D341Med (cell line): ENCODE results near the gene DHX16.
A peak's percentile ranks its signal among the peaks of the same experiment; 100 is the strongest.

Experiments used
- DNase-seq: peaks from one replicate; pipeline ENCODE4 v3.0.0; 2012; ENCODE audit warnings: low spot score

The DHX16 gene

DNA sequence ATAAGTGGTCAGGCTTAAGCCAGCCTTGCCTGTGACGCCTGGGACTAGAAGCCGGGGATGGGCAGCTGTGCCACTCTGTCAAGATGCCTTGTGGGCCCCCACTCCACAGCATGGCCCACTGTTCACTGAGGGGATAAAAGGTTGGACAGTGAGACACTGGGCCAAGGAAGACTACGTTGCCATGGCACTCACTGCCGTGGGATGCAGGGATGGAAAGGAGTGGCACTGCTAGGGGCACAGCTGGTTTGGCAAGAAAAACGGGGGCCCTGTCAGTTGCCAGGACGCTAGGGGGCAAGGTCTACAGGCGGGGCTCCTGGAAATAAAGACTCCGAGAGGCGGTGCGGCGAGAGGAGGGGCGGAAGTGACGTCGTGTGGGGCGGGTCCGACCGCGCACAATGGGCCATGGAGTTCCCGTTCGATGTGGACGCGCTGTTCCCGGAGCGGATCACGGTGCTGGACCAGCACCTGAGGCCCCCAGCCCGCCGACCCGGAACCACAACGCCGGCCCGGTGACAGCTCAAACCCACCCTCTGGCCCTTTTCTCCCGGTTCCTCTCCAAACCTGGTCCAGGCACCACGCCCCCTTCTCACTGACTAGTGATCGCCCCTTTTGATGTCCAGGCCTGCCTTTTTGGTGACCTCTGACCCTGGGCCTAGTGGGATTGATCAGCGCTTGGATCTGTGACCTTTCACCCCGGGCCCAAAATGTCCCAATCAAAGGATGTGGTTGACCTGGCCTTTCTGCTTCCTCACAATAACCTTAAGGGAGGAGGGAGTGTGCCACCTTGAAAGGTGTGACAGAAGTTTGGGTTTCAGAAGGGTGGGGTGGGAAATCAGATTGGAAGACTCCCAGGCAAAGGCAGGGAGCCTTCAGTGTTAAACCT is 46.1 kb downstream of the DHX16 start, which contains the start of gene ATAT1:
Gene ATAT1 (plus strand): TSS at position 391 of the 883 bp plus-strand sequence.
- peak; percentile 94 for DNase-seq

DNA sequence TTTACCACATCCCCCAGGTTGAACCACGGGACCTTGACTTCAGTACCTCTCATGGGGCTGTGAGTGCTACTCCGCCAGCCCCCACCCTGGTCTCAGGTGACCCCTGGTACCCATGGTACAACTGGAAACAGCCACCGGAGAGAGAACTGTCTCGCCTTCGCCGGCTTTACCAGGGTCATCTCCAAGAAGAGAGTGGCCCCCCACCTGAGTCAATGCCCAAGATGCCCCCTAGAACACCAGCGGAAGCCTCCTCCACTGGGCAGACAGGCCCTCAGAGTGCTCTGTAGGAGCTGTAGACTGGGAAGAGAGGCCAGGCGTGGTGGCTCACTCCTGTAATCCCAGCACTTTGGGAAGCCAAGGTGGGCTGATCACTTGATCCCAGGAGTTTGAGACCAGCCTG is 47.3 kb downstream of the DHX16 start:
- DNase-seq: no peak

DNA sequence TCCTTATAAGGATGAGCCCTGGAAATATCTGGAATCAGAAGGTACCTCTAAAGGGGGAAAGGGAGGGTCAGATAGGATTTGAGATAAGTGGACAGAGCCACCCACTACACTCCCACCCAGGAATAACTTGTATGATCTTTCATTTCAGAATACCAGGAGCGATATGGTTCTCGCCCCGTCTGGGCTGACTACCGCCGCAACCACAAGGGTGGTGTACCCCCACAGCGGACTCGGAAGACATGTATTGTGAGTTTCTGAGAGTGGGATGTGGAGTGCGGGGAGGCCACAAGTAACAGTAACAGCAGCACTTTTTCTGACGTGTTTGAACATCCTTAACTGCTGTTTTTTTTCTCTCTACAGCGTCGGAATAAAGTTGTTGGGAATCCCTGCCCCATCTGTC is 53.2 kb downstream of the DHX16 start:
- DNase-seq: no peak

DNA sequence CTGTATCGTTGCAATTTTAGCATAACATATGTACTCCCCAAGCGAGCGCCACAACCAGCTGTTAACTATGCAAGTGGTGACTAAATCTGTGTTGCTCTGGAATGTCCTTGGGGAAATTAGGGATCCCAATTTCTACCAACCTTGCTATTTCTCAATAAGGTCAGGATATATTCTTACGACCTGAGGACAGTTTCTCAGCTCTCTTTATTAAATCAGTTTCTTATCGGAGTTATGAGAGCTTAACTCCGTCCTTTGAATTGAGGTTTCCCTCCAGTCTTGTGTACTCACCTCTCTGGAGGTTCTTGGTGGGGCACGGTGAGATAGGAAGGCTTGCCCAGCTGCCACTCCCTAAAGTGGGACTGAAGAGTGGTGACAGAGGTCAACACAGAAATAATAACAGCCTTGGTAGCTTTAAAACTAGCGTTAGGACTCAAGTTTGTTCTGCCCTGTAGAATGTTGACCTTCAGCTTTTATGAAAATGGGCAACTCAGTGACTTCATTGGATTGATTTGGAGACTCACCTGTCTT is 54.5 kb downstream of the DHX16 start:
- no peak for DNase-seq

DNA sequence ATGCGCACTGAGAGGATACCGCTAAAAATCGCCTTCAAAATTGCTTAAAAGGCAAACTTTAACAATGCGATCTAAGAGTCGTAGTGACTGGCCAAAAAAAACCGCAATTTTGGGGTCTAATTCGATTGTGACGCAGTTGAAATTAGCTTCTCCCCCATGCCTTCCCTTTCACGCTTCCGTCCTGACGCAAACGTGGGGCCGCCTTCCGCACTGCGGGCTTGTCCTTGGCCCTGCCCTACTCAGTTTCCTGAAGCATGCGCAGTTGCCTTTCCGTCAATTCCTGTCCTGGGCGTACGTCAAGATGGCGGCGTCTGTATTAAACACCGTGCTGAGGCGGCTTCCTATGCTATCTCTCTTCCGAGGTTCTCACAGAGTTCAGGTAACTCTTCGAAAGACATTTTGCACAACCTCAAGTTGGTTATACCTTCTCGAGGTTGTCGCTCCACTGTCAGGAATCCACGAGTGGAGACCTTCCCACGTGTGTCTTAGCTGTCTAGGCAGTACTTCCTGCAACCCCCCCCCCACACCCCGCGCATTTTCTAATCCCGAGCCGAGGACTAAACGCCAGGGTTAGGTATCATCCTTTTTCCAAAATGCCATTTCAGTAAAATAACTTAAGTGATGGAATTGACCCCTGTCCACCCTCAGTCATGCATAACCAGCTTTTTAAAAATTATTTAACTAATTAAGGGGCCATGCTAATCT is 55.1 kb downstream of the DHX16 start, which contains the start of gene MRPS18B:
Gene MRPS18B (plus strand): TSS at position 276 of the 705 bp plus-strand sequence. CDS start 26 bp downstream, at position 302.
- DNase-seq: peak; percentile 88

DNA sequence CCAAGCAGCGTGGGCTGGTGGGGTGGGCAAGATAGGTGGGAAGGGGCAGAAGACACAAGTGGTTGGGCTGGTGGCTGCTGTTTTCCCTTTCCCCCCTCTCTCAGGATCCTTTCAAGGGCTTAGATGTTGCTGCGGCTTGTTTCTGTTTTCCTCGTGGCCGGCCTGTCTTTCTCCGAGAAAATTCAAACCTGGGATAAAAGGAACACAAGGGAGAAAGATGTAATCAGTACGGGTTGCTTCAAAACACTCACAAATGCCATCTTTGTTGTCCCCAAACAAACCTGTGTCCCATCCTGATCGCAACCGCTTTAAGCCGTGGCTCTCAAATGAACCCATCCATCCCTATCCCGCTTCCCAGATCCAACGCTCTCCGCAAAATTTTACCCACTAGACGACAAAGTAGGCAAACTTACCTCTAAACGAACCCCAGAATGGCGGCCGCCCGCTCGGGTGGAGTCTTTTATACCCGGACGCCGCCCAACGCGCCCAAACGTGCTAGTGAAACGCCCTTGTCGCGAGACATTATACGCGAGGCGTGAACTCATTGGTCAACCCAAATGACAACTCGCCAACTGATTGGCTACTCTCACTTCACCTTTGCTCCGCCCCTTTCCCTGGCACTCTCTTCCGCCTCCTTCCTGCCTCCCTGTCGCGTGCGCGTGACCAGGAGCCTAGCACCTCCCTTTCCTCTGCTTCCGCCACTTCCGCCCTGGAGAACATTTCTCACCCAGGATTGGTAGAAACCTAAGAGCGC is 55.8 kb downstream of the DHX16 start, which contains the start of gene PPP1R10:
Gene PPP1R10 (minus strand): TSS at position 433 of the 754 bp plus-strand sequence. CDS start 7,299 bp downstream, outside the sequence.
- peak; percentile 88 for DNase-seq

DNA sequence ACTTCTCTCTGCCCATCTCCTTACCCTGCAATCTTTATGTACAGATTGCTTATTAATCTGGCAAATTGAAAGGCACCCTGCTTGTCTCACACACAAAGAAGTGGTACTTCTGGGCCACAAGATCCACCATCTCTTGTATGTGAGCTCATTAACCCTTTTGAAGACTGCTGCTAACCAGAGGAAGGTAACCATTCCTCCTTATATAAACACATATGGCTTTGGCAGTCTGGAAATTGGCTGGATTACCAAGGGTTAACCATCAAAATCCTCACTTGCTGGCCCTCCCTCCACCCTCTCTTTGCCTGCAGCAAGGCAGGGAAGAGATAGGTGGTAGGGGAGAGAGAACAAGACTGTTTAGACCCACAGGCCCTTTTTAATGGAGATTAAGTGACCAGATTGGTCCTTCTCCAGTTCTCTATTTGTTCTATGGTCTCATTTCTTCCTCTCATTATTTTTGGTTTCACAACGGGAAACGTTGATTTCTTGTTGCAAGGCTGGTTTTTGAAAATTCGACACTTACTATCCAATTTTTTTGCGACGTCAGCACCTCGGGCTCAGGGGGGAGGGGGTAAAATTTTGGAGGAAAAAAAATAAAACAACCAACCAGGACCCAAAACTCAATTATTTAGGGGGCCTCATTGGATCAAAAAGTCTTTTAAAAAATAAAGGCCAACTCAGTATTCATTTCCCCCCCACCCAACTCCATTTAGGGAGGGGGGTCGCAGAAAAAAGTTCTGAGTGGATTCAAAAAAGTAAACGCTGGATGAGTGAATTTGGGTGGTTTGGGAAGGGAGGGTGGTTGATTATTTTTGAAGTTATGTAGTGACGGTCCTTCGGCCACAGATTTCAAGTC is 56.6 kb downstream of the DHX16 start:
- DNase-seq: no peak

DNA sequence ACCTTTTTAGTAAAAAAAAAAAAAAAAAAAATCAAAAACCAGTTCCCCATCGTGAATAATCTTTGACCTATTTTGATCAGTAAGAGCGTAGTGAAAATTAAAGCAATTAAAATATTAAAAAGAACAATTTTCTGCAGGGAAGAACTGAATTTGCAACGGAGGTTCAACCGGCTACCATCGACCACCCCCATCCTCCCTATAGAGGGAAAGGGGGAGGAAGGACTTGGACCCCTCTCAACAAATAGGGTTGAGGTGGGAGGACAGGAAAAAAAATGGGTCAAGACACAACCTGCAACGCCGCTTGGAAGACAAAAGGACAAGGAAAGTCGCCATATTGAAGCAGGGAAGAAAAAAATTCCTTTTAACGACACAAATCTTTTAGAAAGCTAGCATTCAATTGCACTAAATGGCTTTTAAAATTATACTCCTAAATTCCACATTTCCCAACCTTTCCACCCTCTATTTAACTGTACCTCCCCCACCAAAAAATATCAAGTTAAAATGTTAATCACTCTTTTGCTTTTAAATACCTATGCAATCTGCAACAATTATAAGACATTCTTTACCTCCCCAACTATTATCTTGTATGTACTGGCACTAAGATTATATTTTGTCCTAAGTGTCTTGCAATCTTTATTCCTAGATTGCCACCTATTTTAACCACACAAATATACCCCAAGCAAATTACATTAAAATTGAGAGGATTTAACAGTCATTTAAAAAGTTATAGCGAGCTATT is 57.4 kb downstream of the DHX16 start:
- DNase-seq: peak; percentile 48

DNA sequence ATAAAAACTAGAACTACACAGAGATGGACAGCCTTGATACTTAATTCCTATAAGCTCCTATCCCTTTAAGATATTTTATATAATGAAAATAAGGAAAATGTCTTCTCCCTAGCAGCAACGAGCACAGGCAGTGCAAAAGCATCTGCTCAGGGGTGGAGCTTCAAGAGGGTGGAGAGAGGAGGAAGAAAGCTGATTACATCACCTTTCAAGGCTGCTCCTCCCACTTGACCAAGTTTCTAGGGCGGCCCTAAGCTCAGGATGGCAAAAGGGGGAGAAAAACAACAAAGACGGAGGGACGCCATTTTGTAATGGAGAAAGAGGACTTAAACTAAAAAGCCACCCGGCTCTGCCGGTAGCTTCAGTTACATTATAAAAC is 58.0 kb downstream of the DHX16 start:
- peak; percentile 85 for DNase-seq

DNA sequence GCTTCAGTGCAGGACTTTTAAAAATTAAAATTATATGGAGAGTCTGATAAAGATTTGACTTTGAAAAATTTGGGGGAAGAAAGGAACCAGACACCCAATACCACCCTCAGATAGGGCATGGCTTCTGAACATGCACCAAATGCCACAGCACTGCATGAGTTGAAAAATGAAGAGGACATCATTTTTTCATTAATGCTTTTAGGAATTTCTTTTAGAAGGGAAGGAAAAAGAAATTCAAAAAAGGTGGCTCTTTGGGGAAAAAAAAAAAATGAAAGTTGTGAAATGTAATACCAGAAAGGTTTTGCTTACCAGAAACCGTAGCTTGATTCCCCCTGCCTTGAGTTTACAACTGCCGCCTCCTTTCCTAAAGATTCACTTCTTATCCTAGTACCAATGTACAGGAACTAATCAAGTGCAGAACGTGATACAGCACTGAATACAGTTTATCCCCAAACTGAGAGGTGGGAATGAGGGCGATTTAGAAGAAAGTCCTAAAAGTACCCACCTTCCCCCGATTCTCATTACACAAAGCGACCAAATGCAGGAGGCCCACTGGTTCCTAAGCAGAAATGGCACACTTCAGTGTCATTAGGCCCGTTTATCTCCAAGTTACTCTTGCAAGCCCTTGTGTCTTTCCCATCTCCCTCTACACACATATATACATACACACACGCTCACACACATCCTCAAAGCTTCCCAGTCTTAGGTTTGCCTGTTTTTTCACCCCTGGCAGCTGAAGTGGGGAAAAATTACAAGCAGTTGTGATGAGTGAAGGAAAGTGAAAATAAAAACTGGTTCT is 58.6 kb downstream of the DHX16 start:
- no peak for DNase-seq

DNA sequence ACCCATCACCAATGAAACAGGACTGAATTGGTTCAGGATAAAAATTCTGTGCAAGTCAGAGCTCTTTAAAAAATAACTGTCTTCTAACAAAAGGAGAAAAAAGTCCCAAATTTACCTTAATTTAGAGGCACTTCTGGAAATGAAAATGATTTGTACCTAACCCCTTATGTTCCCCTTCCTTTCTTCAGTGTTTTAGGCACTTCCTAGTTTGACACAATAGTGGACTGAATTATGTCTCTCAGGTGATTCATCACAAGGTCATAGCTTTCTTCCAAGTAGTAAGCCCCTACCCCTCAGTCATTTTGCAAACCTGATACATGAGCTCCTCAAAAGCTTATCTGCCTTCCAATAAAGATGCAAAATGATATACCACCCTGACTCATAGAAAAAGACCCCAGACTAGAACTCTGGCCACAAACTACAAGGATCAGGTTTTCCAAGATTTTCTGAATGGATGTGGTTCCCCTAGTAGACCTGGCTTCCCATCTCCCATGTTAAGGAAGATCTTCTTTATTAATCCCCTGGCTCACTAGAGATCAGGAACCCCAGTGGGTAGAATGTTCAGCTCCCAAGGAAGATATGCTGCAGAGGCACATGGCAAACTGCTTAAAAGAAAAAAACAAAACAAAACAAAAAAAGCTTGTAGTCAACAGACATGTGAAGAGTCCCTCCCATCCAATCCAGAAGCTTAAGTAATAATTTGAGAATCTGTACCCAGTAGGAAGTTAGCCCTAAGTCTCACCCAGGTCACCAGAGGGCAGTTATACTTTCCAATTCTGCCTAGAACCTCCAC is 59.4 kb downstream of the DHX16 start:
- DNase-seq: no peak

DNA sequence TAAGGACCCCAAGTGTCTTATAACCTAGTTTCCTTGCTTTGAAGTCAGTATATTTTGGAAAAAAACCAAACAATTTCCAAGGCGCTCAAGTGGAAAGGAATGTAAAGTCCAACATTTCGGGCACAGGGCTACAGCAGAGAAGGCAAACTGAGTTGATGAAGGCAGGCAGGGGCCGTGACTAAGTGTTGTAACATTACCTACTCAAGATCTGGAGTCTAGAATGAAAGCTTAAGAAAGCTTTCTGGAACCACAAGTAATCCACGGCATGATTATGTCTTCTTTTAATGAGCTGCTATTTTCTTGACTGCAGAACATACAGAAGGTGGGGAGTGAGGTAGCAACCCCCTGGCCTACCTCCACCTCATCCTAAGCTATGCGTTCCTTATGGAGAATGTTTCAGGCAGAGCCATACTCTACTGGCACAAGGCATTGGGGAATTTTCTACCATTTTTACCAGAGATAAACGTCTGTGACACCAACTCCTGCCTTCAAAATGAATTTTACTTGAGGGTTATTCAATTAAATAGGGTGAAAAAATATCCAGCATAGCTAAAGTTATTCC is 60.0 kb downstream of the DHX16 start:
- DNase-seq: no peak

DNA sequence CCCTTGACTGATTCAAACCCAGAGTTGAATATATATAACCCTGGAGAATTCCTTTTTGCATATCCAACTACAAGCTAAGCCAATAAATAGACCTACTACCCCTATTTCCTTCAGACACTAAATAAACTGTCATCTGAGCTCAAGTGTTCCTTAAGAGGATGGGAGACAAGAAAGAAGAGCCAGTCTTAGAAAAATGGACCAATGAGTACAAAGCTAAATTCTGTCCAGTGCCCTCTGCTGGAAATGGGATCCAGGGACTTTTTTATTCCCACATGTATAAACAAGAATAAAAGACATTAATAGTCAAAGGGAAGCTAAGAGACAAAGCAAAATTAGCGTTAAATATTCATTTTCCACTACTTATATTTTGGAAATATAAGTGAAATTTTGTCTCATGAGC is 60.6 kb downstream of the DHX16 start:
- DNase-seq: no peak

DNA sequence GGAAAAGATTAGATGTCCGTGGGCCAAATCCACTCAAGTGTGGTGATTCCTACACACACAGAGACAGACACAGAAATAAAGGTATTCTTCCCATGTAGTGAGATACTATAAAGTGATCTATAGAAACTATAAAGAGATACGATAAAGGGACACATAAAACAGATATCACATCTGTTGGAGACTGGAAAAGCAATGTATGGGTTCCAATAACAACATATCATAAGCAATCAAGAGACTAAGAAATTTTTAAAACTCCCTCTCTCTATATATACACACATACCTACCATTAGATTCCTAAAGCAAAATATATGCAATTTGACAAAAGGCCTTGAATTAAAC is 61.0 kb downstream of the DHX16 start:
- DNase-seq: no peak

DNA sequence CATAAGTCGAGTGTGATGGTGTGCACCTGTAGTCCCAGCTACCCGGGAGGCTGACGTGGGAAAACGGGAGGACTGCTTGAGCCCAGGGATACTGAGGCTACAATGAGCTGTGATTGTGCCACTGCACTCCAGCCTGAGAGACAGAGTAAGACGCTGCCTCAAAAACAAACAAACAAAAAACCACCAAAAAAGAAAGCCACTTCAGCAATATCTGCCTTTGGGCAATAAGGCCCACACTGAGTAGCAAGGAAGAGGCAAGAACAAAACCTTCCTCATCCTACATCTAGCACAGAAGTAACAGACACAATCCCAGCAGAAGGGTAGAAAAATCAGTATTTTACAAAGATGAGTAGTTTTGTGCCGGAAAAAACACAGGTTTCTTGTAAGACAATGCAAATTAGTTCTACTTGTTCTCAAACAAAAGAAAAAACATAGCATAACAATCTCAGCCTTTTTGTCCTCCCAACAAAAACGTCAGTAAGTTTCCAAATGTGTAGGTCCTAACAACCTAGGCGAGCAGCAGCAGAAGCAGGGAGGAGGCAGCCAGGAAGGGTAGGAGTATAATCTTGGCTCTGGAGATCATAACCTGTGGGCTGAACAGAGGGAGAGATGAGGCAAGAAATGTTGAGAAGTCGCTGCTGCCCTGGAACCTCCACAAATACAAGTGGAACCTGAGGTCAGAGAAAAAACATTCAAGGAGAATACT is 61.5 kb downstream of the DHX16 start:
- DNase-seq: no peak

DNA sequence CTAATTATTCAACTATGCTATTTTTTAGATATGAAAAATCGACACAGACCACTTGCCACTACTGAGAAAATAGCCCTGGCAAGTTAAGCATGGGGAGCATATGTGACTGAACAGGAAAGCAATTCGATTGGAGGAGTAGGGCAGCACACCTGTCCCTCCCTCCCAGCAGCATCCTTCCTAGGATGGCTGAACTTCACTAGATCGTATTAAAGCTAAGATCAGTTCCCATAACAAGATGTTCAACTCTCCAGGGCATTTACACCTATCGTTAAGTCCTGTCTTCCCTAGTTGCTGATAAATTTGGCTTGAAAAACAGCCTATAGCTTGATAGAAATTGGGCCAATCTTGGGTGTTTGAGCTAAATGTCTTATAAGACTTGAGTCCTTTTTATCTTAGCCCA is 62.7 kb downstream of the DHX16 start:
- DNase-seq: no peak

DNA sequence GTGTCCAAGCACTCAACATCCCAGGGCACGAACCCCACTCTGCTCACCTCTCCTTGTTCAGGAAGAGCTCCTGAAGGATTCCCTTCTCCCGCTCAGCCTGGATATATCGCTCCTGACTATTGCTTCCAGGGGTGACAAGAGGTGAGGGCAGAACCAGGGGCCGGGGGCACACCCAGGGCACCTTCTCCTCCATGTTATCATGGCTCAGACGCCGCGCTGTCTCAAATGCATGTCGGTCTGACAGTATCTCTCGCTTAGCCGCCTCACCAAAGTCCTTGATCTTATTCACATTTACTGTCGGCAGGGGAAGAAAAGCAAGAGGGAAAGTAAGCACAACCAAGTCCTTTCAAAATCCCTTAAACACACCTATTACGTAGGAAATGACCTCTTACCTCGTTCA is 68.8 kb downstream of the DHX16 start:
- no peak for DNase-seq
